SK-N-MC (cell line): ENCODE results near the gene GPER1.

Experiments used
- DNase-seq: peaks from one replicate; pipeline ENCODE4 v3.0.0-alpha.2; 2011; ENCODE audit warnings: low read depth, low spot score
- H3K27ac ChIP-seq: fragments of 200-600 bp; sonication (generic); 2 replicates; pipeline ENCODE4 v1.5.1; 2016; ENCODE audit warnings: mixed run types
- H3K36me3 ChIP-seq: fragments of 200-600 bp; sonication (generic); 2 replicates; pipeline ENCODE4 v1.6.1; 2017; ENCODE audit warnings: antibody characterized with exemption, low read length, mixed read lengths; ENCODE audit not compliant: insufficient read depth
- H3K4me3 ChIP-seq: fragments of 200-600 bp; sonication (generic); 2 replicates; pipeline ENCODE4 v1.5.1; 2016
- H3K9ac ChIP-seq: fragments of 200-600 bp; sonication (generic); 2 replicates; pipeline ENCODE4 v1.8.0; 2017; ENCODE audit warnings: mixed run types, mixed read lengths; ENCODE audit not compliant: insufficient read length
- H3K9me3 ChIP-seq: fragments of 200-600 bp; sonication (generic); 2 replicates; pipeline ENCODE4 v1.6.1; 2017; ENCODE audit warnings: low read depth, mild to moderate bottlenecking, antibody characterized with exemption, low read length, moderate library complexity, mixed read lengths
- EZH2 ChIP-seq: fragments of 200-600 bp; sonication (generic); IDR thresholded peaks from one replicate; pipeline ENCODE4 v1.6.1; 2017; ENCODE audit warnings: antibody characterized with exemption
- FOXP2 ChIP-seq: optimal IDR thresholded peaks from 2 replicates; pipeline ENCODE3; 2011; ENCODE audit warnings: mild to moderate bottlenecking, moderate library complexity; ENCODE audit not compliant: insufficient read depth; ENCODE audit errors: extremely low read length, control extremely low read depth
- POLR2AphosphoS5 ChIP-seq: IDR thresholded peaks from 2 replicates; pipeline ENCODE4 v1.6.1; 2012; ENCODE audit warnings: mild to moderate bottlenecking, low read depth, low read length, borderline replicate concordance

GPER1 gene

DNA sequence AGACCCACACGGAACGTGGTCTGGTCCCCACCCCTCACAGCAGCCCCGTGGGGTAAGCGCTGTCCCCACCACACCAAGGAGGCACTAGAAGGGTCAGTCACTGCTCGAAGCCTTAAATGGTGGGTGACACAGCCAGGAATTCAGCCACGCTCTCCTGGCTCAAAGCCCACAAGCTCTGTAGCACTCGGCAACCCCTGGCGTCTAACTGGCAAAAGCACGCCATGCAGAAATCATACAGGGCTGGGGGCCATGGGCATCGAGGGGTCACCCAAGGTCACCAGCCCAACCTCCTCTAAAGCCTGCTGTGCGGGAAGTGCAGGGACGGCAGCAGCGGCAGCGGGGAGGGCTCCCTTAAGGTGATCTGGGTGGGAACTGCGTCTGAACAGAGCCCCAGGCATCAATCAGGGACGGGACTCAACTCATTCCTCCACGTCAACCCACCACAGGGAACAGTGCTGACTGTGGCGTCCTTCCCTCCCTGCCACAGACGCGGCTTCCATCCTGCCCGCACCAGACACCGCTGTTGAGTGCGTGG is 7.8 kb downstream of the GPER1 start:
- Histone ChIP-seq H3K36me3 (no peaks in the 10 kb centered on the region; the same call in 1 of the 2 replicates), H3K9ac (no peak overlapping the region), H3K9me3 (no peaks in the 10 kb centered on the region), H3K4me3 (no peak overlapping the region), H3K27ac (no peak overlapping the region)
- TF ChIP-seq FOXP2 (no peak), EZH2 (no peak), POLR2AphosphoS5 (no peak)
- no peak for DNase-seq

DNA sequence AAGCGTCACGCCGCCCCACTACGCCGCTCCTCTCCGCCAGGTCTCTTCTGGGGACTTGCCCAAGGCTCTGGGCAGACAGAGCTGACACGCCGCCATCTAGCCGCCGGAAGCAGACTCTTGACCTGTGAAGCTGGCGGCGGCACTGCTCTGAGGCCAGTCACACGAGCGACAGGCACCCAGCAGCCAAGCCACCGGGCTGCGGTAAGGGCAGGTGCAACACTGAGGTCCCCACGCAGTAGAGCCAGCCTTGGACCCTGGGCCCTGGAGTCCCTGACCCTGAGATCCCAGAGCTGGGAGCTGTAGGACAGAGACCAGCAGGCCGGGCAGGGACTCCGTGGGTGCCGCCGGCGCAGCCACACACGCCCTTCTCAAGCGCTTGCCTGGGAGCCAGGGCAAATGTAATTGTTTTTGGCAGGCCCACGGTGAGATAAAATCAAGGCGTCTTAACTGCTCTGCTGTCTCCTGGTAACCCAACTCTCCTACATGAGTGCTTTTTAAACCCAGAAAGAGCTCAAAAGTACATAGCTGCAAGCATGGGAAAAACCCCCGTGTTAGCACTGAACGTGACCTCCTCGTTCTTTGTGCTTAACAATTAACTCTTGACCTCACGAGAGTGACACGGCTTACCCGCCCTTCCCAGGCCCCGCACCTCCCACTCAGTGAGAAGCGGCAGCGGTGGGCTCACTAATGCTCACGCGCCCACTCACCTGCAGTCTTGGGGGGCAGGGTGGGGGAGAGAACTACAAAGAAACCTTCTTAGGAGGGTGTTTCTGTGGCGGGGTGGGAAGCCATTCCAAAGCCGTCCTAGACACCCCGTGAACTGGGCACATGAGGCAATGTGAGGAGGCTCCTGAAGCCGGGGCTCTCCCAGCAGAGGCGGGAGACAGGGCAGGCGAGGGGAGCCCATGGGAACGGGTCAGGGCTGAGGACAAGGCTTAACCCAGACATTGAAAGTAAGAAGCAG is 8.5 kb downstream of the GPER1 start:
- Histone ChIP-seq H3K9me3 (no peaks in the 10 kb centered on the region), H3K9ac (no peak overlapping the region), H3K36me3 (no peaks in the 10 kb centered on the region; the same call in 1 of the 2 replicates), H3K4me3 (no peak overlapping the region), H3K27ac (no peak overlapping the region)
- no peak for DNase-seq
- TF ChIP-seq EZH2 (no peak), POLR2AphosphoS5 (no peak), FOXP2 (no peak)

DNA sequence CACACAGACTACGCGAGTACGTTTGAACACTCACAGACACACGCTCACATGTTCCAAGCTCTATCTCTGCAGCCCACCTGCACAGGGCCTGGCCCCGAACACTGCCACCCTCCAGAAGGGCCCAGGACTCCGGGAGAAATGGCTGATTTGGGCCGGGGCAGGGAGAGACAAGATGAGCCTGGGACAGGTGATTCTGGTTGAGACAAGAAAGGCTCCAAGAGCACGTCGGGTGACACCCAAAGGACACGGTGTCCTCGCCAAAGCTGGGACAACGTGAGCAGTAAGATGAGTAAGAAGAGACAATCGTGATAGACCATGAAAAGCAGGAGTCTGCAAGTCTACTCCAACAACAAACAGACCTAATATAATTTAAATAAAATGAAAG is 9.2 kb downstream of the GPER1 start:
- Histone ChIP-seq H3K4me3 (no peak overlapping the region), H3K36me3 (no peaks in the 10 kb centered on the region; the same call in 1 of the 2 replicates), H3K9me3 (no peaks in the 10 kb centered on the region), H3K9ac (no peak overlapping the region), H3K27ac (no peak overlapping the region)
- DNase-seq = no peak
- TF ChIP-seq FOXP2 (no peak), EZH2 (no peak), POLR2AphosphoS5 (no peak)

DNA sequence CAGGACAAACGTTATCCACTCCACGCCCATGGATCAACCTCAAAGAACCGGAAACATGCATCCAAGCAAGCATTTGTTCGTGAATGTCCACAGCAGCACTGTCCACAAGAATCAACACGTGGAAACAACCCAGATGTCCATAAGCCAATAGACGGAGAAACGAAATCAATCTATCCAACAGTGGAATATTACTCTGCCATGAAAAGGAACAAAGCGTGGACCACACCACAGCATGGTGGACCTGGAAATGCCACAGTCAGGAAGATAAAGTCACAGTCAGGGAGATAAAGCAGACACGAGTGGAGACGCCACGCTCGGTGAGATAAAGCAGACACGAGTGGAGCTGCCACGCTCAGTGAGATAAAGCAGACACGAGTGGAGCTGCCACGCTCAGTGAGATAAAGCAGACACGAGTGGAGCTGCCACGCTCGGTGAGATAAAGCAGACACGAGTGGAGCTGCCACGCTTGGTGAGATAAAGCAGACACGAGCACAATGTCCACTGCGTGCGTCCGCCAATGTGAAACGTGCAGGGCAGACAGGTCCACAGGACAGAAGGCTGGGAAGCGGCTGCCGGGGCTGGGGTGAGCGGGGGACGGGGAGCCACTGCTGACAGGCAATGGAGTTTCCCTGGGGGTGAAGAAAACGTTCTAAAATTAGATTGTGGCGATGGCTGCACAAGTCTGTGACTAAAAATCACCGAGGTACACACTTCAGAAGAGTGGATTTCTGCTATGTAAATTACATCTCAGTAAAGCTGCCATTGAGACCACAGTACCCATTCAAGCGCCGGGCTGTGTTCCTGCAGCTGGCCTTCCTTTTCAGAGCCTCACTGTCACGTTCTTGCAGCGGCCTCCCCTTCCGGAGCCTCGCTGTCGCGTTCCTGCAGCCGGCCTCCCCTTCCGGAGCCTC is 10.6 kb downstream of the GPER1 start:
- Histone ChIP-seq H3K36me3 (no peaks in the 10 kb centered on the region; the same call in 1 of the 2 replicates), H3K9me3 (no peaks in the 10 kb centered on the region), H3K4me3 (no peak overlapping the region), H3K27ac (no peak overlapping the region), H3K9ac (no peak overlapping the region)
- no peak for DNase-seq
- TF ChIP-seq POLR2AphosphoS5 = no peak
- no peak for TF ChIP-seq FOXP2
- no peak for TF ChIP-seq EZH2

- no peak for TF ChIP-seq POLR2AphosphoS5
- Histone ChIP-seq H3K4me3 (no peak overlapping the region), H3K27ac (no peak overlapping the region), H3K36me3 (no peaks in the 10 kb centered on the region; the same call in 1 of the 2 replicates), H3K9me3 (no peaks in the 10 kb centered on the region), H3K9ac (no peak overlapping the region)
- no peak for DNase-seq
These were observed 11.2 kb downstream of the GPER1 start for GRCh38 chr7:1099154-1099542.

DNA sequence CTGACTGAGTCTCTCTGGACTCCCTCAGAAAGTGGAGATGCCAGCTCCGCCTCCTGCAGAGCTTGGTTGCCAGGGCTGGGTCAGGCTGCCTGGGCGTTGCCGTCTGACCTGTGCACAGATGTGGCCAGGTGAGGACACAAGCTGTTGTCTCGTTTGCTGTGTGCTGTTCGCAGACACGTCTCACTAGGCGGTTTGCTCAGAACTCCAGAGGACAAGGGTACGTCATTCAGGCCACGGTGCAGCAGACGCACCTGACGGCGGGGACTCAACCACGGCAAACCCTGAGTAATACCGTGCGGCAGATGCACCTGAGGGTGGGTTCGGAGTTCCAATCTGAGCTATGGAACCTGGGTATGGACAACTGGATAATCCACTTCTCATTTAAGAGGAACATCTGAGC is 11.7 kb downstream of the GPER1 start:
- Histone ChIP-seq H3K9me3 (no peaks in the 10 kb centered on the region), H3K36me3 (no peaks in the 10 kb centered on the region; the same call in 1 of the 2 replicates), H3K9ac (no peak overlapping the region), H3K4me3 (no peak overlapping the region), H3K27ac (no peak overlapping the region)
- no peak for TF ChIP-seq EZH2
- no peak for TF ChIP-seq FOXP2
- TF ChIP-seq POLR2AphosphoS5 = no peak
- no peak for DNase-seq

DNA sequence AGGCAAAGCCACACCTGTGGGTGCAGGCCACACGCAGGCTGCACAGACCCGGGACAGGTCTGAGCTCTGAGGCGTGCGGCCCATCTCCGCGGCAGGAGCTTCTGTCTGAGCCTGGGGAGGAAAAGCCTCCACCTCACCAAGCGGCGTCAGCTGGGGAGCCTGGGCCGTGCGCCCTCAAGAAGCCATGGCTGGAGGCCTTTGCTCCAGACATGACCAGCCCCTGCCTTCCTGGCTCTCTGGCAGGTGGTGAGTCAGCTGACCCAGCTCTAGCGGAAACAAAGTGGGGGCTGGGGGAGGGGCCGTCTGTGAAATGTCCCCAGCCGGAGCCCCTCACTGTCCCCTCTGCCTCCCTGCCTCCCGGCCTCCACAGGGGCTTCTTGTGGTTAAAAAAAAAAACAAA is 12.5 kb downstream of the GPER1 start:
- H3K36me3 ChIP-seq = no peaks in the 10 kb centered on the region; the same call in 1 of the 2 replicates
- no peak overlapping the region for H3K27ac ChIP-seq
- no peak overlapping the region for H3K9ac ChIP-seq
- TF ChIP-seq FOXP2 = no peak
- no peaks in the 10 kb centered on the region for H3K9me3 ChIP-seq
- DNase-seq = no peak
- H3K4me3 ChIP-seq = no peak overlapping the region
